Measurements from ENCODE around the gene SEMA3D. TPM values are rescaled to one million over a fixed set of nuclear protein-coding genes. Genes with fewer than 3 reads are reported as not detected.

Gene SEMA3D
- total and polyA plus RNA-seq, 9 of the 15 experiments (the other 6 are each of a cell fraction or from before 2014, with no cell fraction given): 0.01 to 0.10 (median 0.04) TPM; not detected in 1

- Histone ChIP-seq H3K36me3 (ENCODE audit: control insufficient read depth, insufficient read depth, low read length) (no peaks in the 10 kb centered on the region), H3K9ac (ENCODE audit: insufficient read depth in 1 of 2, low read depth in 2 of 2, low read length in 2 of 2) (no peak overlapping the region), H3K4me1 (replicated peaks in 1 of 2; ENCODE audit: control insufficient read depth in 2 of 2, insufficient read depth in 2 of 2, low read length in 2 of 2) (no peaks in the 10 kb centered on the region), H3K4me2 (ENCODE audit: insufficient read depth, low read length) (no peak overlapping the region), H3K79me2 (ENCODE audit: control insufficient read depth, insufficient read depth, low read length) (no peaks in the 10 kb centered on the region), H3K4me3 (no peak overlapping the region), H3K9me3 (replicated peaks; ENCODE audit: control insufficient read depth, insufficient read depth, low read depth, low read length) (no peaks in the 10 kb centered on the region), H3K9me1 (ENCODE audit: control insufficient read depth, insufficient read depth, low read length) (no peaks in the 10 kb centered on the region), H4K20me1 (replicated peaks; ENCODE audit: control insufficient read depth, insufficient read depth, low read length) (no peaks in the 10 kb centered on the region), H3K27ac (ENCODE audit: extremely low read depth, low read depth, low read length) (no peak overlapping the region), H2AFZ (ENCODE audit: low read depth, low read length) (no peak overlapping the region), H3K27me3 (ENCODE audit: control insufficient read depth in 2 of 2, insufficient read depth in 2 of 2, low read length in 2 of 2) (no peaks in the 10 kb centered on the region)
- CTCF ChIA-PET (ENCODE audit: low intra/inter-chr PET ratio): no interaction called here
- FAIRE-seq (no peak), ATAC-seq (no peak), DNase-seq (ENCODE audit: extremely low read depth in 1 of 4, low spot score in 3 of 4) (no peak)
- WGBS (ENCODE audit: insufficient coverage, low coverage, missing lambda C conversion rate): 3% methylated on average over 2 of the region's 2 CpGs
- intact Hi-C loops (cut with micrococcal nuclease): no loop called here
- BruUV-seq (replicated peaks): no TSS peak
- POLR2A ChIA-PET: no interaction called here
- in situ Hi-C loops (cut with MboI): no loop called here
- no peak for TF ChIP-seq KLF13 (tag; IDR thresholded peaks at IDR 0.05; ENCODE audit: borderline replicate concordance, low read depth)
- TF ChIP-seq CBFB (CRISPR knock-in tag; IDR thresholded peaks at IDR 0.05): no peak
- TF ChIP-seq, protein P1, sequence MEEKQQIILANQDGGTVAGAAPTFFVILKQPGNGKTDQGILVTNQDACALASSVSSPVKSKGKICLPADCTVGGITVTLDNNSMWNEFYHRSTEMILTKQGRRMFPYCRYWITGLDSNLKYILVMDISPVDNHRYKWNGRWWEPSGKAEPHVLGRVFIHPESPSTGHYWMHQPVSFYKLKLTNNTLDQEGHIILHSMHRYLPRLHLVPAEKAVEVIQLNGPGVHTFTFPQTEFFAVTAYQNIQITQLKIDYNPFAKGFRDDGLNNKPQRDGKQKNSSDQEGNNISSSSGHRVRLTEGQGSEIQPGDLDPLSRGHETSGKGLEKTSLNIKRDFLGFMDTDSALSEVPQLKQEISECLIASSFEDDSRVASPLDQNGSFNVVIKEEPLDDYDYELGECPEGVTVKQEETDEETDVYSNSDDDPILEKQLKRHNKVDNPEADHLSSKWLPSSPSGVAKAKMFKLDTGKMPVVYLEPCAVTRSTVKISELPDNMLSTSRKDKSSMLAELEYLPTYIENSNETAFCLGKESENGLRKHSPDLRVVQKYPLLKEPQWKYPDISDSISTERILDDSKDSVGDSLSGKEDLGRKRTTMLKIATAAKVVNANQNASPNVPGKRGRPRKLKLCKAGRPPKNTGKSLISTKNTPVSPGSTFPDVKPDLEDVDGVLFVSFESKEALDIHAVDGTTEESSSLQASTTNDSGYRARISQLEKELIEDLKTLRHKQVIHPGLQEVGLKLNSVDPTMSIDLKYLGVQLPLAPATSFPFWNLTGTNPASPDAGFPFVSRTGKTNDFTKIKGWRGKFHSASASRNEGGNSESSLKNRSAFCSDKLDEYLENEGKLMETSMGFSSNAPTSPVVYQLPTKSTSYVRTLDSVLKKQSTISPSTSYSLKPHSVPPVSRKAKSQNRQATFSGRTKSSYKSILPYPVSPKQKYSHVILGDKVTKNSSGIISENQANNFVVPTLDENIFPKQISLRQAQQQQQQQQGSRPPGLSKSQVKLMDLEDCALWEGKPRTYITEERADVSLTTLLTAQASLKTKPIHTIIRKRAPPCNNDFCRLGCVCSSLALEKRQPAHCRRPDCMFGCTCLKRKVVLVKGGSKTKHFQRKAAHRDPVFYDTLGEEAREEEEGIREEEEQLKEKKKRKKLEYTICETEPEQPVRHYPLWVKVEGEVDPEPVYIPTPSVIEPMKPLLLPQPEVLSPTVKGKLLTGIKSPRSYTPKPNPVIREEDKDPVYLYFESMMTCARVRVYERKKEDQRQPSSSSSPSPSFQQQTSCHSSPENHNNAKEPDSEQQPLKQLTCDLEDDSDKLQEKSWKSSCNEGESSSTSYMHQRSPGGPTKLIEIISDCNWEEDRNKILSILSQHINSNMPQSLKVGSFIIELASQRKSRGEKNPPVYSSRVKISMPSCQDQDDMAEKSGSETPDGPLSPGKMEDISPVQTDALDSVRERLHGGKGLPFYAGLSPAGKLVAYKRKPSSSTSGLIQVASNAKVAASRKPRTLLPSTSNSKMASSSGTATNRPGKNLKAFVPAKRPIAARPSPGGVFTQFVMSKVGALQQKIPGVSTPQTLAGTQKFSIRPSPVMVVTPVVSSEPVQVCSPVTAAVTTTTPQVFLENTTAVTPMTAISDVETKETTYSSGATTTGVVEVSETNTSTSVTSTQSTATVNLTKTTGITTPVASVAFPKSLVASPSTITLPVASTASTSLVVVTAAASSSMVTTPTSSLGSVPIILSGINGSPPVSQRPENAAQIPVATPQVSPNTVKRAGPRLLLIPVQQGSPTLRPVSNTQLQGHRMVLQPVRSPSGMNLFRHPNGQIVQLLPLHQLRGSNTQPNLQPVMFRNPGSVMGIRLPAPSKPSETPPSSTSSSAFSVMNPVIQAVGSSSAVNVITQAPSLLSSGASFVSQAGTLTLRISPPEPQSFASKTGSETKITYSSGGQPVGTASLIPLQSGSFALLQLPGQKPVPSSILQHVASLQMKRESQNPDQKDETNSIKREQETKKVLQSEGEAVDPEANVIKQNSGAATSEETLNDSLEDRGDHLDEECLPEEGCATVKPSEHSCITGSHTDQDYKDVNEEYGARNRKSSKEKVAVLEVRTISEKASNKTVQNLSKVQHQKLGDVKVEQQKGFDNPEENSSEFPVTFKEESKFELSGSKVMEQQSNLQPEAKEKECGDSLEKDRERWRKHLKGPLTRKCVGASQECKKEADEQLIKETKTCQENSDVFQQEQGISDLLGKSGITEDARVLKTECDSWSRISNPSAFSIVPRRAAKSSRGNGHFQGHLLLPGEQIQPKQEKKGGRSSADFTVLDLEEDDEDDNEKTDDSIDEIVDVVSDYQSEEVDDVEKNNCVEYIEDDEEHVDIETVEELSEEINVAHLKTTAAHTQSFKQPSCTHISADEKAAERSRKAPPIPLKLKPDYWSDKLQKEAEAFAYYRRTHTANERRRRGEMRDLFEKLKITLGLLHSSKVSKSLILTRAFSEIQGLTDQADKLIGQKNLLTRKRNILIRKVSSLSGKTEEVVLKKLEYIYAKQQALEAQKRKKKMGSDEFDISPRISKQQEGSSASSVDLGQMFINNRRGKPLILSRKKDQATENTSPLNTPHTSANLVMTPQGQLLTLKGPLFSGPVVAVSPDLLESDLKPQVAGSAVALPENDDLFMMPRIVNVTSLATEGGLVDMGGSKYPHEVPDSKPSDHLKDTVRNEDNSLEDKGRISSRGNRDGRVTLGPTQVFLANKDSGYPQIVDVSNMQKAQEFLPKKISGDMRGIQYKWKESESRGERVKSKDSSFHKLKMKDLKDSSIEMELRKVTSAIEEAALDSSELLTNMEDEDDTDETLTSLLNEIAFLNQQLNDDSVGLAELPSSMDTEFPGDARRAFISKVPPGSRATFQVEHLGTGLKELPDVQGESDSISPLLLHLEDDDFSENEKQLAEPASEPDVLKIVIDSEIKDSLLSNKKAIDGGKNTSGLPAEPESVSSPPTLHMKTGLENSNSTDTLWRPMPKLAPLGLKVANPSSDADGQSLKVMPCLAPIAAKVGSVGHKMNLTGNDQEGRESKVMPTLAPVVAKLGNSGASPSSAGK (IDR thresholded peaks at IDR 0.05): no peak
- TF ChIP-seq NFIC (IDR thresholded peaks at IDR 0.05): no peak
- no peak for TF ChIP-seq XRCC4 (IDR thresholded peaks at IDR 0.05; ENCODE audit: extremely low read depth, insufficient read depth, insufficient read length)
- no peak for TF ChIP-seq CXXC5 (CRISPR knock-in tag; IDR thresholded peaks at IDR 0.05)
- no peak for TF ChIP-seq ZNF253 (CRISPR knock-in tag; conservative IDR thresholded peaks at IDR 0.05)
- TF ChIP-seq ZNF316 (IDR thresholded peaks at IDR 0.05): no peak
- no peak for TF ChIP-seq ZNF224 (CRISPR knock-in tag; IDR thresholded peaks at IDR 0.05)
- TF ChIP-seq, protein P2, sequence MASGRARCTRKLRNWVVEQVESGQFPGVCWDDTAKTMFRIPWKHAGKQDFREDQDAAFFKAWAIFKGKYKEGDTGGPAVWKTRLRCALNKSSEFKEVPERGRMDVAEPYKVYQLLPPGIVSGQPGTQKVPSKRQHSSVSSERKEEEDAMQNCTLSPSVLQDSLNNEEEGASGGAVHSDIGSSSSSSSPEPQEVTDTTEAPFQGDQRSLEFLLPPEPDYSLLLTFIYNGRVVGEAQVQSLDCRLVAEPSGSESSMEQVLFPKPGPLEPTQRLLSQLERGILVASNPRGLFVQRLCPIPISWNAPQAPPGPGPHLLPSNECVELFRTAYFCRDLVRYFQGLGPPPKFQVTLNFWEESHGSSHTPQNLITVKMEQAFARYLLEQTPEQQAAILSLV (tag; IDR thresholded peaks at IDR 0.05): no peak
These were observed 45.2 kb upstream of the SEMA3D start for GRCh38 chr7:85232068-85232467.

Data from K562 (cell line).